Neural crest cell (in vitro differentiated cells): ENCODE data around the gene CHMP6. TPM values are rescaled to one million over a fixed set of nuclear protein-coding genes. Genes with fewer than 3 reads are reported as not detected.

Source experiments
- DNase-seq: peaks from one replicate; pipeline ENCODE4 v3.0.0; 2021; ENCODE audit warnings: low read depth, mixed read lengths, low spot score
- H3K27ac Mint-ChIP-seq: one replicate; pipeline ENCODE4 v1.8.0; 2021; ENCODE audit warnings: mild to moderate bottlenecking, mixed read lengths; ENCODE audit not compliant: unreplicated experiment
- H3K27me3 Mint-ChIP-seq: 2 replicates; pipeline ENCODE4 v1.8.0; 2021; ENCODE audit warnings: low read depth, mild to moderate bottlenecking, mixed read lengths
- H3K36me3 Mint-ChIP-seq: 2 replicates; pipeline ENCODE4 v1.8.0; 2021; ENCODE audit warnings: low read depth, mild to moderate bottlenecking, mixed read lengths
- H3K4me1 Mint-ChIP-seq: 2 replicates; pipeline ENCODE4 v1.8.0; 2021; ENCODE audit warnings: mixed read lengths
- H3K4me3 Mint-ChIP-seq: one replicate; pipeline ENCODE4 v1.8.0; 2021; ENCODE audit warnings: mild to moderate bottlenecking, mixed read lengths
- H3K9me3 Mint-ChIP-seq: 2 replicates; pipeline ENCODE4 v1.8.0; 2021; ENCODE audit warnings: mixed read lengths
- total RNA-seq: library from RNA; stranded (reverse); gene quantifications from 2 replicates; pipeline ENCODE4 v1.2.1, GENCODE V29; 2021
- TF ChIP-seq, protein P1 (sequence below): fragments of 200-600 bp; sonication (generic); conservative IDR thresholded peaks from 2 replicates; pipeline ENCODE4 v1.5.0; 2021; ENCODE audit warnings: antibody characterized with exemption, mild to moderate bottlenecking

The CHMP6 gene
- total RNA-seq, 1 donor from 2014 or later: 32.7 TPM

DNA sequence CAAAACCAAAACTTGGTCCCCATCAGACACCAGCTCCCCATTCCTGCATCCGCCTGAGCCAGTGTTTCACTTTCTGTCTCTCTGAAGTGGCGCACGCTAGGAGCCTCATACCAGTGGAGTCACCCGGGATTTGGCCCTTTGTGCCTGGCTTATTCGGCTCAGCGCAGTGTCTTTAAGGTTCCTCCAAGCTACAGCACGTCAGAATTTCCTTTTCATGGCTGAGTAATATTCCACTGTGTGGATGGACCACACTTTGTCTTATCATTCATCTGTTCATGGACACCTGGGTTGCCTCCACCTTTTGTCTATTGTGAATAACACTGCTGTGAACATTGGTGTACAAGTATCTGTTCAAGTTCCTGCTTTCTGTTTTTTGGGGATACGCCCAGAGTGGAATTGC lies 45.2 kb upstream of the CHMP6 start:
- H3K9me3 Mint-ChIP-seq: peaks cover 2% of the 10 kb centered on the region
- no peaks in the 10 kb centered on the region for H3K27me3 Mint-ChIP-seq
- no peak for DNase-seq
- no peak overlapping the region for H3K4me3 Mint-ChIP-seq
- TF ChIP-seq, protein P1, sequence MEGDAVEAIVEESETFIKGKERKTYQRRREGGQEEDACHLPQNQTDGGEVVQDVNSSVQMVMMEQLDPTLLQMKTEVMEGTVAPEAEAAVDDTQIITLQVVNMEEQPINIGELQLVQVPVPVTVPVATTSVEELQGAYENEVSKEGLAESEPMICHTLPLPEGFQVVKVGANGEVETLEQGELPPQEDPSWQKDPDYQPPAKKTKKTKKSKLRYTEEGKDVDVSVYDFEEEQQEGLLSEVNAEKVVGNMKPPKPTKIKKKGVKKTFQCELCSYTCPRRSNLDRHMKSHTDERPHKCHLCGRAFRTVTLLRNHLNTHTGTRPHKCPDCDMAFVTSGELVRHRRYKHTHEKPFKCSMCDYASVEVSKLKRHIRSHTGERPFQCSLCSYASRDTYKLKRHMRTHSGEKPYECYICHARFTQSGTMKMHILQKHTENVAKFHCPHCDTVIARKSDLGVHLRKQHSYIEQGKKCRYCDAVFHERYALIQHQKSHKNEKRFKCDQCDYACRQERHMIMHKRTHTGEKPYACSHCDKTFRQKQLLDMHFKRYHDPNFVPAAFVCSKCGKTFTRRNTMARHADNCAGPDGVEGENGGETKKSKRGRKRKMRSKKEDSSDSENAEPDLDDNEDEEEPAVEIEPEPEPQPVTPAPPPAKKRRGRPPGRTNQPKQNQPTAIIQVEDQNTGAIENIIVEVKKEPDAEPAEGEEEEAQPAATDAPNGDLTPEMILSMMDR: no peak
- peaks cover 17% of the 10 kb centered on the region for H3K36me3 Mint-ChIP-seq
- no peaks in the 10 kb centered on the region for H3K4me1 Mint-ChIP-seq
- H3K27ac Mint-ChIP-seq: no peak overlapping the region

DNA sequence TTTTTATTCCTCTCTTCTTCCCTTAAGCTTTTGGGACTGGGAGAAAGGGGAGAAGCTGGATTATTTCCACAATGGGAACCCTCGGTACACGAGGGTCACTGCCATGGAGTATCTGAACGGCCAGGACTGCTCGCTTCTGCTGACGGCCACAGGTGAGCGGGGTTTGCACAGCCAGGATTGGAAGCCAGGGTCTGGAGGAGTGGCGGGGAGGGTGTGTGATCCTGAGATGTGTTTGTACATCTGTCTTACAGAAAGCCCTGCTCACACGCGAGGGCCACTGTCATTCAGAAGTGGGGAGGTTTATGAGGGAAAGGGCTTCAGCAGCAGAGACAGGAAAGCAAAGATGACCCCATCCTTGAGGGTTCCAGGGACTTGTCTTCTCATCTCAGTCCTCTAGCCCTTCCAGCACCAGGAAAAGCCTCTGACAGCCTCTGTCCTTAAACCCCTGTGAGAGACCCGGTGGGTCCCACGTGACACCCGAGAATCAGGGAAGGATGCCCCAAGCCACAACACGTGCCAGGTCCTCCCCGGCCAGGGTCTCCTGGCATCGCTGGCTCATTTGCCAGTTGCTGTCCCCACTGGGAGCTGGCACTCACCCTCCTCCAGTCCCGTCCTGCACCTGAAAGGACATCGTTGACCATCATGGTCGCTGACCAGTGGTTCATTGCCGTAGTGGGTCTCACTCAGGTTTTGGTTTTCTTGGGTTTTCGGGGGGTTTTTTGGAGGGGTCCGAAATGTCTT lies 44.3 kb upstream of the CHMP6 start:
- no peak for DNase-seq
- H3K27ac Mint-ChIP-seq: no peak overlapping the region
- H3K36me3 Mint-ChIP-seq: peaks cover 17% of the 10 kb centered on the region
- no peak overlapping the region for H3K4me3 Mint-ChIP-seq
- H3K27me3 Mint-ChIP-seq: no peaks in the 10 kb centered on the region
- H3K4me1 Mint-ChIP-seq: no peaks in the 10 kb centered on the region
- peaks cover 2% of the 10 kb centered on the region for H3K9me3 Mint-ChIP-seq
- TF ChIP-seq, protein P1: no peak

DNA sequence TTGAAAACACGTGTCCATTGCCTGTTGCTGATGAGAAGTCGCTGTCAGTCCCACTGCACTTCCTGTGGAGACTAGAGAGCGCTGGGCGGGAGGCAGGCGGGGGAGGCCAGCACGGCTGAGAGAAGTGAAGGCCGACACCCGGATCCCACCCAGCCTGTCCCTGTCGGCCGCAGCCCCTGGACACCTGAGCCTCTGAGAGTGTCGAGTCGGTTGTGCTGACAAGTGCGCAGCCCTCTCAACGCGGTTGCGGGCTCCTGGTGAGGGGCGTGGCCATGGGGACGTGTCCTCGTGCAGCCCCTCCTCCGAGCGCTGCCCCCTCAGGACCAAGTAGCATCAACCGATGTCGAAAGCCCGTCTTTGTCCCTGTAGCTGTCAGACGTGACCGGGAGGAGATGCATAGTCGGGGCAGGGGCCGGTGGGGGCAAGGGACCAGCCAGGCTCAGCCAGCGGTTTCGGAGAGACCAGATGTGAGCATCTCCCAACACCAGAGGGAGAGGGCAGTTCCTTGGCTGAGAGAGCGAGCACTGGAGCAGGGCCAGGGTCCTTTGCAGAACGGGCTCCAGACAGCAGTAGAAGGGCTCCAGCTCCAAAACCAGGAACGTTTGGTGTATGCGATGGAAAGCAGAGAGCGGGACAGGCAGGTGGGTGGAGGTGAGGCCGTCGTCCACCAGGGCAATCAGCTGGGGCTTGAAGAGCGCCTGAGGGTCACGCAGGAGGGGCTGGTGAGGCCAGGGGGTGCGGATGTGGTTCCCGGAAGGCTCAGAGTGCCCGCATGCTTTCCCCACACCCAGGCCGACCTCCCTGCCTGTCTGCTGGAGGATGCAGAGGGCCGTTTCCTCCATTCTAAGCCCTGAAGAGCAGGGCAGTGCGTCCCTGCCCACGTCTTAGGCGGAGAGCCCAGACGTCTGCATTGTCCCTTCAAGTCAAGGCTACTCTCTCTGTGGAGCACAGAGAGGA lies 43.3 kb upstream of the CHMP6 start:
- no peak for DNase-seq
- H3K9me3 Mint-ChIP-seq: peaks cover 2% of the 10 kb centered on the region
- TF ChIP-seq, protein P1: no peak
- no peaks in the 10 kb centered on the region for H3K4me1 Mint-ChIP-seq
- H3K36me3 Mint-ChIP-seq: peaks cover 17% of the 10 kb centered on the region
- no peaks in the 10 kb centered on the region for H3K27me3 Mint-ChIP-seq
- H3K27ac Mint-ChIP-seq: no peak overlapping the region
- H3K4me3 Mint-ChIP-seq: no peak overlapping the region

DNA sequence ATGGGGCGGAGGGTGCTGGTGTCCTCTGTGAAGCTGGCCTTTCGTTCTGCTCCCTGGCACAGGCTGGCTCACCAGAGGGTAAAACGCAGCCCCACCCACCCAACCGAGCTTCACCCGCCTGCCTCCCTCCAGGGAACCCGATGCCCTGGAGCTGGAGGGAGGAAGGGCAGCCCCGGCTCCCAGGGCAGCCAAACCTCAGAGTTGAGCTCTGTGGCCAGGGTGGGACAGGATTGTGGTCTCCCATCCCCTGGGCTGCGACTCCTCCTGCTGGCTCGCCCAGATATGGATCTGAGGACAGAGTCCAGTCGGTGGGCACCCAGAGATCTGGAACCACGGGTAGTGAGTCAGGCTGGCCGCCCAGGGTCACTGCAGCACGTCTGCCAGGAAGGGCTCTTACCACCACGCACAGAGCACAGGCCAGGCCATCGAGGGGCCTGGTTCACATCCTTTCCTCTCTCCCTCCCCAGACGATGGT lies 42.6 kb upstream of the CHMP6 start:
- Mint-ChIP-seq H3K4me1 (no peaks in the 10 kb centered on the region), H3K4me3 (no peak overlapping the region), H3K27ac (no peak overlapping the region), H3K9me3 (peaks cover 2% of the 10 kb centered on the region), H3K27me3 (no peaks in the 10 kb centered on the region), H3K36me3 (peaks cover 17% of the 10 kb centered on the region)
- no peak for DNase-seq
- TF ChIP-seq, protein P1: no peak

DNA sequence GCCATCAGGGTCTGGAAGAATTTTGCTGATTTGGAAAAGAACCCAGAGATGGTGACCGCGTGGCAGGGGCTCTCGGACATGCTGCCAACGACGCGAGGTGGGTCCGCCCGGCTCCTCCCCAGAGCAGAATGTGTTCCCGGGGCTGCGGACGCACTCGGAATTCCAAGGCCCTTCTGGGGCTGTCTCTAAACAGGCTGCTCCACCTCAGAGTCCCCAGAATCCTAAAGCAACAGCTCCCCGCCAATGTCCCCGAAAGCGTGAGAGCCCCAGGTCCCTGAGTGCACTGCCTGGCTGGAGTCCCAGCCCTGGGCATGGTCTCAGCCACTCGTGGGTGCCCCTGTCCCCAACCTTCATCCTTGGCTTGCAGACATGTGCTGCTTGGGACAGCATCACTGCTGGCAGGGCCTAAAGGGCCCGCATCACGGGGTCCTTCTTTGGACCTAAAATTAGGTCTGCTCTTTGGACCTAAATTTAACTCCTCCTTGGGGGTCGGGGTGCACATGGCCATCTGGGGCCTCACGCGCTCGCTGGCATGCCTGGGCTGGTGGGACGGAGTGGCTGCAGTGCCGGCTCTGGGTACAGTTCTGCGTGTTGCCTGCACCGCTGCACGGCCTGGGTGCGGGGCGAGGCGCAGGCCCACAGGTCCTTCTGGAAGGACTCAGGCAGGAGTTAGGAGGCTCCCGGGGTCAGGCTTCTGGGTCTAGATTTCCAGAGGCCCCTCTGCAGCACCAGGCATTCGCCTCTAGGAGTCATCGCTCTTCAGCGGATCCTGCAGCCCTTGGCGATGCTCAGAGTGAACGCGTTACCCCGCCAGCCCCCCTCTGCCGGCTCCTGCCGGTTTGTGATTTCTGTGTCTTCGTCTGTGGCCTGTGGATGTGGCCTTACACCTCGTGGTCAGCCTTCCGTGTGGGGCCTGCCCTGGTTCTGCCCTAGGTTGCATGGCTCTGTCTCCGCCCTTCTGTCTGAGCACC lies 41.9 kb upstream of the CHMP6 start:
- Mint-ChIP-seq H3K9me3 (peaks cover 2% of the 10 kb centered on the region), H3K36me3 (peaks cover 15% of the 10 kb centered on the region), H3K27me3 (no peaks in the 10 kb centered on the region), H3K4me3 (no peak overlapping the region), H3K27ac (no peak overlapping the region), H3K4me1 (no peaks in the 10 kb centered on the region)
- no peak for DNase-seq
- TF ChIP-seq, protein P1: no peak
